Liver (tissue), 9 donors: ENCODE measurements around the gene LCN2. TPM values are rescaled to one million over a fixed set of nuclear protein-coding genes. Genes with fewer than 3 reads are reported as not detected.

ENCODE experiments used
- DNase-seq: peaks from one replicate; pipeline ENCODE4 v3.0.0-alpha.2; 2017; ENCODE audit warnings: low spot score
- H3K27ac ChIP-seq, 2 donors: one replicate each; pipeline ENCODE4 v1.7.0; 2013; ENCODE audit warnings: inconsistent platforms in 2 of 2, low read length in 2 of 2, control low read depth in 1 of 2, low read depth in 1 of 2, mild to moderate bottlenecking in 1 of 2
- H3K27me3 ChIP-seq, 4 donors: one replicate each; pipeline versions ENCODE4 v1.6.1 to v1.7.0; 2013; ENCODE audit warnings: low read length in 3 of 4, inconsistent platforms in 1 of 4, mild to moderate bottlenecking in 1 of 4, moderate library complexity in 1 of 4; ENCODE audit not compliant: control insufficient read depth in 4 of 4, insufficient read depth in 4 of 4
- H3K36me3 ChIP-seq, 4 donors: one replicate each; pipeline versions ENCODE4 v1.6.1 to v1.7.0; 2013; ENCODE audit warnings: low read length in 3 of 4, mild to moderate bottlenecking in 3 of 4, low read depth in 1 of 4, moderate library complexity in 1 of 4; ENCODE audit not compliant: control insufficient read depth in 4 of 4, insufficient read depth in 3 of 4
- H3K4me1 ChIP-seq, 4 donors: one replicate each; pipeline versions ENCODE4 v1.6.1 to v1.7.0; 2013; ENCODE audit warnings: low read length in 3 of 4, mild to moderate bottlenecking in 3 of 4, moderate library complexity in 1 of 4; ENCODE audit not compliant: control insufficient read depth in 4 of 4, insufficient read depth in 4 of 4
- H3K4me3 ChIP-seq, 3 donors: one replicate each; pipeline versions ENCODE4 v1.6.1 to v1.7.0; 2013; ENCODE audit warnings: low read length in 3 of 3, control low read depth in 1 of 3, low read depth in 1 of 3, mild to moderate bottlenecking in 1 of 3
- H3K9ac ChIP-seq, 2 donors: one replicate each; pipeline ENCODE4 v1.7.0; 2013; ENCODE audit warnings: low read length in 2 of 2, mild to moderate bottlenecking in 2 of 2, moderate library complexity in 2 of 2, control low read depth in 1 of 2, low read depth in 1 of 2
- H3K9me3 ChIP-seq, 4 donors: one replicate each; pipeline versions ENCODE4 v1.6.1 to v1.7.0; 2013; ENCODE audit warnings: low read length in 3 of 4; ENCODE audit not compliant: control insufficient read depth in 4 of 4
- ATF3 ChIP-seq: IDR thresholded peaks from 2 replicates; pipeline ENCODE4 v1.6.1; 2016; ENCODE audit warnings: antibody characterized with exemption
- FOXA1 ChIP-seq: IDR thresholded peaks from 2 replicates; pipeline ENCODE4 v1.6.1; 2016; ENCODE audit warnings: antibody characterized with exemption
- GABPA ChIP-seq, 2 donors: IDR thresholded peaks in 1 of 2; conservative IDR thresholded peaks in 1 of 2; 2 replicates each; pipeline ENCODE4 v1.6.1; 2016; ENCODE audit warnings: antibody characterized with exemption in 2 of 2, mild to moderate bottlenecking in 1 of 2, moderate library complexity in 1 of 2
- HNF4A ChIP-seq, 2 donors: conservative IDR thresholded peaks; 2 replicates each; pipeline ENCODE4 v1.6.1; 2016; ENCODE audit warnings: antibody characterized with exemption in 2 of 2, mild to moderate bottlenecking in 2 of 2
- HNF4G ChIP-seq: IDR thresholded peaks from 2 replicates; pipeline ENCODE4 v1.6.1; 2016; ENCODE audit warnings: antibody characterized with exemption
- MAX ChIP-seq: IDR thresholded peaks from 2 replicates; pipeline ENCODE4 v1.6.1; 2016; ENCODE audit warnings: antibody characterized with exemption
- SP1 ChIP-seq: IDR thresholded peaks from 2 replicates; pipeline ENCODE4 v1.6.1; 2018; ENCODE audit warnings: antibody characterized with exemption, mild to moderate bottlenecking
- TAF1 ChIP-seq: conservative IDR thresholded peaks from 2 replicates; pipeline ENCODE4 v1.6.1; 2016; ENCODE audit warnings: antibody characterized with exemption, mild to moderate bottlenecking
- YY1 ChIP-seq: IDR thresholded peaks from 2 replicates; pipeline ENCODE4 v1.6.1; 2016; ENCODE audit warnings: antibody characterized with exemption, mild to moderate bottlenecking
- ZBTB33 ChIP-seq: IDR thresholded peaks from 2 replicates; pipeline ENCODE4 v1.6.1; 2016; ENCODE audit warnings: antibody characterized with exemption
- WGBS: extraction: QIAGEN DNeasy Blood & Tissue Kit; methylation state at CpG from one replicate; pipeline ENCODE4 v1.1.7; 2013; 5-methylcytosine and 5-hydroxymethylcytosine counted together
- polyA plus RNA-seq, 2 donors: library from polyadenylated mRNA; stranded (reverse) in 1 of 2; unstranded in 1 of 2; fragments of 200-250 nt in 1 of 2; fragments of >200 nt in 1 of 2; fragmentation: Nextera tagmentation in 1 of 2; extraction: Ambion mirVana in 1 of 2; gene quantifications; one replicate each; pipeline versions ENCODE4 v1.2.1 to v1.2.3, GENCODE V29; 2013 to 2015
- total RNA-seq, 2 donors: library from RNA; depleted of rRNA; stranded (reverse); fragments of >200 nt; gene quantifications; one replicate each; pipeline ENCODE4 v1.2.3, GENCODE V29; 2014
- TF ChIP-seq, protein P1 (sequence below): IDR thresholded peaks from 2 replicates; pipeline ENCODE4 v1.6.1; 2016; ENCODE audit warnings: antibody characterized with exemption, mild to moderate bottlenecking
- TF ChIP-seq, protein P2 (sequence below): fragments of 150-350 bp; IDR thresholded peaks from 2 replicates; pipeline ENCODE4 v1.5.1; 2017; ENCODE audit warnings: improper control_type of control experiment, low read depth, low read length; ENCODE audit not compliant: missing input control
- donor health status: healthy.
- donor health status: healthy.
- donor health status: healthy.
- donor health status: healthy.
- donor health status: healthy.

LCN2 gene
- total and polyA plus RNA-seq, 4 donors: 7.0 to 64.5 (median 10.4) TPM

DNA sequence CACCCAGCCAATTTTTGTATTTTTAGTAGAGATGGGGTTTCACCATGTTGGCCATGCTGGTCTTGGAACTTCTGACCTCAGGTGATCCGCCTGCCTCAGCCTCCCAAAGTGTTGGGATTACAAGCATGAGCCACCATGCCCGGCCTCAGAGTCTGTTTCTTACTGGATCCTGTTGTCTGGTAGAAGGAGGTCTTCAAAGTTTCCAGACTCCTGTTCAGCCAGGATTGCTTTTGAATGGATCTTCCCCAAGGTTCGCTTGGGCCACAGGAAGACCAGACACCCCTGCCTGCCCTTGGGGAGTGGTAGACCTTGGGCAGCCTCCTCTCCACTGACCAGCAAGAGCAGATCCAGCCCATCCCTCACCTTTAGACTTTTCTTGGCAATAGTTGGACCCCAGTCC lies 7.6 kb upstream of the LCN2 start:
- Histone ChIP-seq H3K27ac (no peak overlapping the region), H3K9me3 (no peaks in the 10 kb centered on the region), H3K4me1 (no peaks in the 10 kb centered on the region), H3K27me3 (no peaks in the 10 kb centered on the region), H3K9ac (no peak overlapping the region), H3K4me3 (no peak overlapping the region), H3K36me3 (no peaks in the 10 kb centered on the region)
- no peak for DNase-seq
- WGBS: 95% methylated on average over 3 of the region's 3 CpGs
- TF ChIP-seq ATF3: no peak
- TF ChIP-seq TAF1: no peak
- no peak for TF ChIP-seq YY1
- TF ChIP-seq, protein P1, sequence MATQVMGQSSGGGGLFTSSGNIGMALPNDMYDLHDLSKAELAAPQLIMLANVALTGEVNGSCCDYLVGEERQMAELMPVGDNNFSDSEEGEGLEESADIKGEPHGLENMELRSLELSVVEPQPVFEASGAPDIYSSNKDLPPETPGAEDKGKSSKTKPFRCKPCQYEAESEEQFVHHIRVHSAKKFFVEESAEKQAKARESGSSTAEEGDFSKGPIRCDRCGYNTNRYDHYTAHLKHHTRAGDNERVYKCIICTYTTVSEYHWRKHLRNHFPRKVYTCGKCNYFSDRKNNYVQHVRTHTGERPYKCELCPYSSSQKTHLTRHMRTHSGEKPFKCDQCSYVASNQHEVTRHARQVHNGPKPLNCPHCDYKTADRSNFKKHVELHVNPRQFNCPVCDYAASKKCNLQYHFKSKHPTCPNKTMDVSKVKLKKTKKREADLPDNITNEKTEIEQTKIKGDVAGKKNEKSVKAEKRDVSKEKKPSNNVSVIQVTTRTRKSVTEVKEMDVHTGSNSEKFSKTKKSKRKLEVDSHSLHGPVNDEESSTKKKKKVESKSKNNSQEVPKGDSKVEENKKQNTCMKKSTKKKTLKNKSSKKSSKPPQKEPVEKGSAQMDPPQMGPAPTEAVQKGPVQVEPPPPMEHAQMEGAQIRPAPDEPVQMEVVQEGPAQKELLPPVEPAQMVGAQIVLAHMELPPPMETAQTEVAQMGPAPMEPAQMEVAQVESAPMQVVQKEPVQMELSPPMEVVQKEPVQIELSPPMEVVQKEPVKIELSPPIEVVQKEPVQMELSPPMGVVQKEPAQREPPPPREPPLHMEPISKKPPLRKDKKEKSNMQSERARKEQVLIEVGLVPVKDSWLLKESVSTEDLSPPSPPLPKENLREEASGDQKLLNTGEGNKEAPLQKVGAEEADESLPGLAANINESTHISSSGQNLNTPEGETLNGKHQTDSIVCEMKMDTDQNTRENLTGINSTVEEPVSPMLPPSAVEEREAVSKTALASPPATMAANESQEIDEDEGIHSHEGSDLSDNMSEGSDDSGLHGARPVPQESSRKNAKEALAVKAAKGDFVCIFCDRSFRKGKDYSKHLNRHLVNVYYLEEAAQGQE: no peak
- no peak for TF ChIP-seq ZBTB33
- TF ChIP-seq, protein P2, sequence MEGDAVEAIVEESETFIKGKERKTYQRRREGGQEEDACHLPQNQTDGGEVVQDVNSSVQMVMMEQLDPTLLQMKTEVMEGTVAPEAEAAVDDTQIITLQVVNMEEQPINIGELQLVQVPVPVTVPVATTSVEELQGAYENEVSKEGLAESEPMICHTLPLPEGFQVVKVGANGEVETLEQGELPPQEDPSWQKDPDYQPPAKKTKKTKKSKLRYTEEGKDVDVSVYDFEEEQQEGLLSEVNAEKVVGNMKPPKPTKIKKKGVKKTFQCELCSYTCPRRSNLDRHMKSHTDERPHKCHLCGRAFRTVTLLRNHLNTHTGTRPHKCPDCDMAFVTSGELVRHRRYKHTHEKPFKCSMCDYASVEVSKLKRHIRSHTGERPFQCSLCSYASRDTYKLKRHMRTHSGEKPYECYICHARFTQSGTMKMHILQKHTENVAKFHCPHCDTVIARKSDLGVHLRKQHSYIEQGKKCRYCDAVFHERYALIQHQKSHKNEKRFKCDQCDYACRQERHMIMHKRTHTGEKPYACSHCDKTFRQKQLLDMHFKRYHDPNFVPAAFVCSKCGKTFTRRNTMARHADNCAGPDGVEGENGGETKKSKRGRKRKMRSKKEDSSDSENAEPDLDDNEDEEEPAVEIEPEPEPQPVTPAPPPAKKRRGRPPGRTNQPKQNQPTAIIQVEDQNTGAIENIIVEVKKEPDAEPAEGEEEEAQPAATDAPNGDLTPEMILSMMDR: no peak
- no peak for TF ChIP-seq HNF4A (conservative IDR thresholded peaks at IDR 0.05)
- no peak for TF ChIP-seq FOXA1
- TF ChIP-seq GABPA (IDR thresholded peaks at IDR 0.05 in 1 of 2, conservative IDR thresholded peaks at IDR 0.05 in 1 of 2): no peak
- no peak for TF ChIP-seq HNF4G

GRCh38 chr9:128142061-128142460 lies 7.2 kb upstream of the LCN2 start:
- Histone ChIP-seq H3K36me3 (no peaks in the 10 kb centered on the region), H3K9ac (no peak overlapping the region)

More at GRCh38 chr9:128142061-128142460, 7.2 kb upstream of the LCN2 start:
- no peak overlapping the region for H3K4me3 ChIP-seq
- no peak for DNase-seq
- H3K27ac ChIP-seq: no peak overlapping the region
- no peaks in the 10 kb centered on the region for H3K27me3 ChIP-seq
- H3K9me3 ChIP-seq: no peaks in the 10 kb centered on the region
- TF ChIP-seq HNF4G: no peak
- TF ChIP-seq YY1: no peak
- no peak for TF ChIP-seq SP1
- no peak for TF ChIP-seq MAX
- WGBS: 80% methylated on average over 4 of the region's 4 CpGs
- no peaks in the 10 kb centered on the region for H3K4me1 ChIP-seq
